Natural killer cell treated with Interleukin-12 subunit alpha and Interleukin-12 subunit beta and Interleukin-15 and Interleukin-18, amount 100 ng/mL, for 72 hours (primary cell): ENCODE measurements around the gene NME5. TPM values are rescaled to one million over a fixed set of nuclear protein-coding genes. Genes with fewer than 3 reads are reported as not detected.

Experiments
- ATAC-seq, 2 donors: fragments of 150-1000 bp; cut with Tn5 transposase in 1 of 2; sonication (Bioruptor Pico), chemical (Tn5 transposase) in 1 of 2; 2 replicates each; pipeline ENCODE4 v1.10.0; 2021
- DNase-seq: peaks from one replicate; pipeline ENCODE4 v3.0.0; 2022; ENCODE audit warnings: low spot score
- H3K27ac Mint-ChIP-seq, 2 donors: 1 replicate in 1 of 2; 2 replicates in 1 of 2; pipeline ENCODE4 v1.8.0; 2022; ENCODE audit warnings: mixed read lengths in 2 of 2, mild to moderate bottlenecking in 1 of 2, moderate library complexity in 1 of 2
- H3K27me3 Mint-ChIP-seq, 2 donors: 1 replicate in 1 of 2; 2 replicates in 1 of 2; pipeline ENCODE4 v1.8.0; 2022; ENCODE audit warnings: mixed read lengths in 2 of 2
- H3K36me3 Mint-ChIP-seq: one replicate; pipeline ENCODE4 v1.8.0; 2022; ENCODE audit warnings: mixed read lengths
- H3K4me1 Mint-ChIP-seq, 2 donors: 1 replicate in 1 of 2; 2 replicates in 1 of 2; pipeline ENCODE4 v1.8.0; 2022; ENCODE audit warnings: low read depth in 2 of 2, mixed read lengths in 2 of 2, mild to moderate bottlenecking in 1 of 2
- H3K4me3 Mint-ChIP-seq: one replicate; pipeline ENCODE4 v1.8.0; 2022; ENCODE audit warnings: mixed read lengths
- H3K9me3 Mint-ChIP-seq: 2 replicates; pipeline ENCODE4 v1.8.0; 2022; ENCODE audit warnings: mixed read lengths
- total RNA-seq, 2 donors: library from RNA; stranded (reverse); gene quantifications; one replicate each; pipeline ENCODE4 v1.2.3, GENCODE V29; 2022

Gene NME5
- total RNA-seq, 2 donors from 2014 or later, result not detected

DNA sequence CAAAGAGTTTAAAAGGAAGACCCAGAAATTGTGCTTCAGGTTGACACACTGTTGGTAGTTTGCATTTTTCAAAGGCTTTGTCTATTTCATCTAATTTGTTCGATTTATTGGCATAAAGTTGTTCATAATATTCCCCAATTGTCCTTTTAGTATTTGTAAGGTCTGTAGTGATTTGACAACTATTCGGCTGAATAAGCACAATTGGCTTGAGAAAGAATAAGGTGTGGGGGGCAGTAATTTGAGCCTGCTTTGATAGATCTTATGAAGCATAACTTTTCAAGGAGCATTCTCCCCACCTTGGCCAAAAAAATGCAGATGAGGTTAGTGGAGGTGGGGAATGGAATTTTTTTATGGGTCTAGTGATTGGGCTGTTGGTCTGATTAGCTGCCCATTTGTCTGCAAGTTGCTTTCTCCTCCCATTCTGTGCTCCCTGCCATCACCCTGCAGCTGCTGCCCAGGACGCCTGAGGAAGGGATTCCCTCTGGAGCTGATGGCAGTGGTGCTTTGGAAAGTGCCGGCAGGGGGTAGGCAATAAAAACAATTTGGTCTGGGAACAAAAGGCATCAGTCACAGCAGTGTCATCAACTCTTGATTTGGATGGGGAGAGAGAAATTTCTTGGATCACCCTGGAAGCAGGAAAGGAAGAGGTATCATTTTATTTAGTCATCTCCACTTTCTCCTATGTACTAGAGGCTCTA lies 28.8 kb downstream of the NME5 start:
- H3K4me1 Mint-ChIP-seq, result no peaks in the 10 kb centered on the region
- H3K36me3 Mint-ChIP-seq, result no peaks in the 10 kb centered on the region
- H3K4me3 Mint-ChIP-seq, result no peak overlapping the region
- DNase-seq (no peak), ATAC-seq (no peak)
- peaks cover 8 to 28% of the 10 kb centered on the region in 2 donors for H3K27me3 Mint-ChIP-seq
- H3K9me3 Mint-ChIP-seq, result no peaks in the 10 kb centered on the region
- H3K27ac Mint-ChIP-seq, result no peak overlapping the region

DNA sequence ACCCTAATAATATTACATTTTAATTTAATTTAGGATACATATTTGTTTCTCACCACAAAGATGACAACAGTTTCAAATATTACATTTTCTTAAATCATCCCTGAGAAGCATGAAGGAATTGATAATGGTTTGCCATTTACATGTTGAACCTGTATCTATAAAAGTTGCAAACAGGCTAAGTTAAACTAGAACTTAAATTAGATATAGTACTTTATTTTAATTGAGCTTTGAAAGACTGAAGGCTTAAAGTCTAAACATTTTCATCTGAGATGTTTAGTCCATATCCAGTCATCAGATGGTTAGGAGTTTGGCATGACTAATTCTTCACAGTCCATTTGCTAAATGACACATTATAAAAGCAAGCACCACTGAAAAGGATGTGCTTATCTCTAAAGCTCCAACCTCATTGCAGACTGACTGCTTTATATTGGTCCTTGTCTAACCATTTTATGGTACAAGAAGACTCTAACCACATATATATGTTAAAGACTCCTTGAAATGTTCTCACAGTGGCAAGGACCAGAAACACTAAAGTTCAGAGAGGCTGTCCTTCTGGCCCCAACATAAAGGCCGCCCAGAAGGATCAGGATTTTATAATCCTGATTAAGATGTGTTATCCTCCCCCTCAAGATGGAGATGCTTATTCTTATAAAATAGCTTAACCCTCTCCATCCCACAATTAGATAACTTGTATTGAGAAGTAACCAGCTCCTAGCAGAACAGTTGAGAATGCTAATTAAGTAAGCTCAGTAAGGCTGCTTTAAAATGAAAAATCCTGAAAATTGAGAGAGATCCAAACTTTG lies 29.6 kb downstream of the NME5 start:
- peaks cover 8 to 28% of the 10 kb centered on the region in 2 donors for H3K27me3 Mint-ChIP-seq
- ATAC-seq (no peak), DNase-seq (no peak)
- H3K4me1 Mint-ChIP-seq, result no peaks in the 10 kb centered on the region
- H3K27ac Mint-ChIP-seq, result no peak overlapping the region
- no peaks in the 10 kb centered on the region for H3K9me3 Mint-ChIP-seq
- no peaks in the 10 kb centered on the region for H3K36me3 Mint-ChIP-seq
- H3K4me3 Mint-ChIP-seq, result no peak overlapping the region

- Mint-ChIP-seq H3K36me3 (no peaks in the 10 kb centered on the region), H3K4me3 (no peak overlapping the region), H3K4me1 (no peaks in the 10 kb centered on the region), H3K27ac (no peak overlapping the region), H3K9me3 (no peaks in the 10 kb centered on the region), H3K27me3 (peaks cover 8 to 30% of the 10 kb centered on the region in 2 donors)
- no peak for DNase-seq
- no peak for ATAC-seq
Observed at GRCh38 chr5:138107213-138107612, 32.0 kb downstream of the NME5 start.

GRCh38 chr5:138105709-138106108 lies 33.5 kb downstream of the NME5 start:
- Mint-ChIP-seq H3K27me3 (peaks cover 13 to 32% of the 10 kb centered on the region in 2 donors), H3K9me3 (no peaks in the 10 kb centered on the region), H3K4me3 (no peak overlapping the region), H3K36me3 (no peaks in the 10 kb centered on the region), H3K27ac (no peak overlapping the region), H3K4me1 (no peaks in the 10 kb centered on the region)
- DNase-seq, result no peak
- no peak for ATAC-seq

GRCh38 chr5:138103319-138103637 lies 36.0 kb downstream of the NME5 start:
- Mint-ChIP-seq H3K4me1 (no peaks in the 10 kb centered on the region), H3K4me3 (no peak overlapping the region), H3K27ac (no peak overlapping the region), H3K9me3 (no peaks in the 10 kb centered on the region), H3K36me3 (no peaks in the 10 kb centered on the region), H3K27me3 (peaks cover 16 to 37% of the 10 kb centered on the region in 2 donors)
- ATAC-seq, result no peak
- DNase-seq, result no peak

- ATAC-seq (peak in 1 of 2 donors; percentile 11), DNase-seq (no peak)
- no peaks in the 10 kb centered on the region for H3K36me3 Mint-ChIP-seq
- H3K4me3 Mint-ChIP-seq, result no peak overlapping the region
- no peaks in the 10 kb centered on the region for H3K9me3 Mint-ChIP-seq
- H3K27ac Mint-ChIP-seq, result no peak overlapping the region
- H3K4me1 Mint-ChIP-seq, result no peaks in the 10 kb centered on the region
- H3K27me3 Mint-ChIP-seq, result peaks cover 16 to 35% of the 10 kb centered on the region in 2 donors
Observed at GRCh38 chr5:138102454-138103318, 36.5 kb downstream of the NME5 start.

GRCh38 chr5:138096997-138097828 lies 42.0 kb downstream of the NME5 start:
- Mint-ChIP-seq H3K27me3 (peaks cover 29 to 52% of the 10 kb centered on the region in 2 donors), H3K9me3 (no peaks in the 10 kb centered on the region), H3K4me3 (no peak overlapping the region), H3K27ac (no peak overlapping the region), H3K4me1 (no peaks in the 10 kb centered on the region), H3K36me3 (no peaks in the 10 kb centered on the region)
- DNase-seq (no peak), ATAC-seq (peak in 1 of 2 donors; percentile 36)

DNA sequence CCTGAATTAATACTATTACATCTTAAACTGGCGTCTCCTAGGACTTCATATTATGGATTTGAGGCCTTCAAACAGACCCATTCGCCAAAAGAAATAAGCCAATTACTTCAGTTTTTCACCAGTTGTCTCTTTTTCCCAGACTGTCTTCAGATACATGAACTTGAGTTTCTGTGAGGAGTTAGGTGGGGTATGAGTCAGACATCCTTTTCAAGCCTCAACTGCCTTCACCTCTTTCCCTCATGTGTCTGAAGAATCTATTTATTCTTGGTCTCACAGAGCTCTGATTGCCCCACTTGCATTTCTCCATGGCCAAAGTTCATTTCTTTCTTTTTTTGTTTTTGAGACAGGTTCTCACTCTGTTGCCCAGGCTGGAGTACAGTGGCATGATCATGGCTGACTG lies 42.9 kb downstream of the NME5 start:
- DNase-seq, result no peak
- Mint-ChIP-seq H3K4me1 (no peaks in the 10 kb centered on the region), H3K36me3 (no peaks in the 10 kb centered on the region), H3K9me3 (no peaks in the 10 kb centered on the region), H3K27me3 (peaks cover 27 to 44% of the 10 kb centered on the region in 2 donors), H3K4me3 (no peak overlapping the region), H3K27ac (no peak overlapping the region)
- ATAC-seq, result no peak

DNA sequence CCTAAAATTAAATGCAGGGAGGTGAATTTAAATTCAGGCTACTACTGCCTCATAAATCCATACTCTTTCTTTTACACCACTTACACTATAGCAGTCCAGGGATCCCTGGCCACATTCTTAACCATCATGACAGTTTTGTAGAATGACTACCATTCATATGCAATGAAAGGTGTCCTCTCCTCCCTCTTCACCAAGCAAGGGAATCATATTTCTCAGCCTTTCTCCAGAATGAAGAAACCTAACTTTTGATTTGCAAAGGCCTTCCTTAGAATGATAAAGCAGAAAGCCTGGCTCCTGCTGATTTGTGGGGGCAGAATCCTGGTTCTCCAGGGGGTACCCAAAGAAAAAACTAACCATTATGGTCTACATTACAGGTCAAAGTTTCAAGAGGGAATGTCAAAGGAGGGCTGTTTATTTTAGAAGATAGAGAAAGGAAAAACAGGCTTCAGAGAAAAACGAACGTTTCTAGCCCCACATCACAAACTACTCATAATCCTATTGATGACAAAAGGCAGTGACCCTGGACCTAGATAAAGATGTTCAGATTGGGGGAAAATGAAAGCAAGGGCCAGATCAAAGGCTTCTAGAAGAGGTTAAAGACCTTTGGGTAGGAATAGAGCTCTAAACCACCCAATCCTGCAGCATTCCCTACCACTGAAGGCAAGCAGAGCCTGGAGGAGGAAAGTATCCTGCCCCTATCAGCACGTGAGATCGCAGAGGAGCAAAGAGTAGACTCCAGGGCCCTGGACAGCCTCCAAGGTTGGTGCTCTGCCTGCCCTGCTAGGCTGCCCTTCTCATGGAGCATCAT lies 43.9 kb downstream of the NME5 start:
- Mint-ChIP-seq H3K9me3 (no peaks in the 10 kb centered on the region), H3K36me3 (no peaks in the 10 kb centered on the region), H3K4me3 (no peak overlapping the region), H3K27ac (no peak overlapping the region), H3K4me1 (no peaks in the 10 kb centered on the region), H3K27me3 (peaks cover 23 to 36% of the 10 kb centered on the region in 2 donors)
- ATAC-seq (no peak), DNase-seq (no peak)

GRCh38 chr5:138093036-138093435 lies 46.2 kb downstream of the NME5 start:
- no peak for ATAC-seq
- Mint-ChIP-seq H3K27ac (no peak overlapping the region), H3K4me3 (no peak overlapping the region), H3K36me3 (no peaks in the 10 kb centered on the region), H3K9me3 (no peaks in the 10 kb centered on the region), H3K4me1 (no peaks in the 10 kb centered on the region), H3K27me3 (peaks cover 15 to 24% of the 10 kb centered on the region in 2 donors)
- DNase-seq, result no peak

DNA sequence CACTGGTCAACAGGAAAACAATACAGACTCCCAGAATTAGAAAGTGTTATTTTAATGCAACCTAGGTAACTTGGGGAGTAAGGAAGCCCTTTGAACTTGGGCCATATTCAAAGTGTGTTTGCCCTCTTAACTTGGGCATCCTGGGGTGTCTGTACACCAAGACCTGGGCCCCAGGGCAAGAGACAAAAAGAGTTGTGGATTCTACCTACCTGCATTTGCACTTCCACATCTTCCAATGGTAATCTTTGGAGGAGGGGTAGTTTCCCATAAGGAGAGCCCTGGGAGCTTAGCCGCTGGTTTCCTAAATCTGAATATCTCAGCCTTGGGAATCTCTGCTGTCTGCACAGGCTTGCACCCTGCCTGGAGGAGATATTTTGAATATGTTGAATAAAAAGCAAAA lies 46.9 kb downstream of the NME5 start:
- no peak for ATAC-seq
- H3K27ac Mint-ChIP-seq, result no peak overlapping the region

GRCh38 chr5:138091685-138092084 lies 47.5 kb downstream of the NME5 start:
- H3K9me3 Mint-ChIP-seq, result no peaks in the 10 kb centered on the region
- H3K27ac Mint-ChIP-seq, result no peak overlapping the region
- DNase-seq, result no peak
- no peak for ATAC-seq
- no peaks in the 10 kb centered on the region for H3K4me1 Mint-ChIP-seq
- no peak overlapping the region for H3K4me3 Mint-ChIP-seq
- H3K27me3 Mint-ChIP-seq, result peaks cover 12 to 16% of the 10 kb centered on the region in 2 donors
- H3K36me3 Mint-ChIP-seq, result no peaks in the 10 kb centered on the region

More for the DNA sequence above, 46.9 kb downstream of the NME5 start:
- H3K4me3 Mint-ChIP-seq, result no peak overlapping the region
- H3K36me3 Mint-ChIP-seq, result no peaks in the 10 kb centered on the region
- peaks cover 14 to 20% of the 10 kb centered on the region in 2 donors for H3K27me3 Mint-ChIP-seq
- H3K9me3 Mint-ChIP-seq, result no peaks in the 10 kb centered on the region
- no peak for DNase-seq
- H3K4me1 Mint-ChIP-seq, result no peaks in the 10 kb centered on the region
